ENCODE results near the gene OR4K2.
"Not testable (repeated sequence)": the region's sequence is repeated elsewhere in the genome, so short reads cannot be mapped to it uniquely, and the experiment has no call there.

Gene OR4K2, protein sequence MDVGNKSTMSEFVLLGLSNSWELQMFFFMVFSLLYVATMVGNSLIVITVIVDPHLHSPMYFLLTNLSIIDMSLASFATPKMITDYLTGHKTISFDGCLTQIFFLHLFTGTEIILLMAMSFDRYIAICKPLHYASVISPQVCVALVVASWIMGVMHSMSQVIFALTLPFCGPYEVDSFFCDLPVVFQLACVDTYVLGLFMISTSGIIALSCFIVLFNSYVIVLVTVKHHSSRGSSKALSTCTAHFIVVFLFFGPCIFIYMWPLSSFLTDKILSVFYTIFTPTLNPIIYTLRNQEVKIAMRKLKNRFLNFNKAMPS

DNA sequence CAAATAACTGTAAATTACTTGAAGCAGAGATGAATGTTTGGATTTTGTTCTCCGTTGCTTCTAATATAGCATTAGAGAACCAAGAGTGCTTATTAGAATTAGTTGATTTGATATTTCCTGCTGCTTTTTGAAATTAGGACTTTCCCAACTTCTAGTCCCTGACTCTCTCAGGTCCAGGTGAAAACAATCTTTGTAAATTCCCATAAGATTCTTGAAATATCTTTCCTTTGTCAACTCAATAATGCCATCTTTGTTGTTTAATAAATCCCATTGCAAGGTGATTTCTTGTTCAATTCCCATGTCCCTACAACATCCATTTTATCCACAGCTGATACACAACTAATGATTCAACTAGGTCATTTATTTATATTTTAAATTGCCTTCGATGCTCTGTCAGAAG lies at the start of gene OR4K2:
TSS of gene OR4K2 (plus strand) at position 301 of the 400 bp plus-strand sequence. CDS start 1,126 bp downstream, outside the sequence.
- no peak for DNase-seq (ENCODE audit: low spot score)

DNA sequence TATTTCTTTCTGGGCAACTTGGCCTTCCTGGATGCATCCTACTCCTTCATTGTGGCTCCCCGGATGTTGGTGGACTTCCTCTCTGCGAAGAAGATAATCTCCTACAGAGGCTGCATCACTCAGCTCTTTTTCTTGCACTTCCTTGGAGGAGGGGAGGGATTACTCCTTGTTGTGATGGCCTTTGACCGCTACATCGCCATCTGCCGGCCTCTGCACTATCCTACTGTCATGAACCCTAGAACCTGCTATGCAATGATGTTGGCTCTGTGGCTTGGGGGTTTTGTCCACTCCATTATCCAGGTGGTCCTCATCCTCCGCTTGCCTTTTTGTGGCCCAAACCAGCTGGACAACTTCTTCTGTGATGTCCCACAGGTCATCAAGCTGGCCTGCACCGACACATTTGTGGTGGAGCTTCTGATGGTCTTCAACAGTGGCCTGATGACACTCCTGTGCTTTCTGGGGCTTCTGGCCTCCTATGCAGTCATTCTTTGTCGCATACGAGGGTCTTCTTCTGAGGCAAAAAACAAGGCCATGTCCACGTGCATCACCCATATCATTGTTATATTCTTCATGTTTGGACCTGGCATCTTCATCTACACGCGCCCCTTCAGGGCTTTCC lies 47.2 kb upstream of the OR4K2 start:
- not testable (repeated sequence) for DNase-seq (ENCODE audit: low spot score)

GRCh38 chr14:19828314-19828713 lies 46.6 kb upstream of the OR4K2 start:
- DNase-seq (ENCODE audit: low spot score): no peak

DNA sequence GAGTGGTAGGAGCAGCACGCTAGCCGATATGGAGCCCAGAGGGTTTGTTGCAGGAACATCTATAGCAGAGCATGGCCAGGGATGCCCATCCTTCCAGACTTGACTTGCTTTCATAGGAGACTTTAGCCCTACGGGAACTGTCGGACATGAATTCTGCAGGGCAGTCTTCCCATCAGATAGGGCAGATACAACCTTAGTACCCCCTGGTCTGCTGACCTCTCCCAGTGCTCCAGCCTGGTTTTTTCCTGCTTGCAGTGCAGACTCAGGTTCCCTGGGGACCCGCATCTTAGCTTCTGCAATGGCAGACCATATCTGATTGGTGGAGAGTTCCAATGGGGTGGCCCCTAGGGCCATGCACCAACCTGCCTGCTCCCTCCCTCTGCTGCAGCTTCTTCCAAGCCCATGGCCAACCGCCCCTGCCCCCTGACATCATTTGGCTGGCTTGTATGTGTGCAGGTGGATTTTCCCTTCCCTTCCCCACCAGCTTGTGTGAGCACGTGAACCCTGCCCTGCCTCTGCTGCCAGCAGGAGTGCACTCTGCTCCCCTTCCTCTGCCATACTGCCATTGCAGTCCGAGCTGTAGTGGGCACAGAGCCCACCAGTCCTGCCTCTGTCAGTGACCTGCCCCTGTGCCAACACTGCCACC lies 40.6 kb upstream of the OR4K2 start:
- not testable (repeated sequence) for DNase-seq (ENCODE audit: low spot score)

DNA sequence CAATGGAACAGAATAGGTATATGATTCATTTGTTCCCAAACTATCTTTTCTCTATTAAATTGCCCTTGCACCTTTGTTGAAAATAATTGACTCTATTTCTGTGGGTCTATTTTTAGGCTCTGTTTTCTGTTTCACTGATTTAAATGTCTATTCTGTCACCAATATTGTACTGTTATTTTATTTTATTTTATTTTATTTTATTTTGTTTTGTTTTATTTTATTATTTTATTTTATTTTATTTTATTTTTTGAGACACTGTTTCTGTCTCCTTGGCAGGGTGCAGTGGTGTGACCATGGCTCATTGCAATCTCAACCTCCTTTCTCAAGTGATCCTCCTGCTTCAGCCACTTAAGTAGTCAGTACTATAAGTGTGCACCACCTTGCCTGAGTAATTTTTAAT lies 36.5 kb upstream of the OR4K2 start:
- no peak for DNase-seq (ENCODE audit: low spot score)

DNA sequence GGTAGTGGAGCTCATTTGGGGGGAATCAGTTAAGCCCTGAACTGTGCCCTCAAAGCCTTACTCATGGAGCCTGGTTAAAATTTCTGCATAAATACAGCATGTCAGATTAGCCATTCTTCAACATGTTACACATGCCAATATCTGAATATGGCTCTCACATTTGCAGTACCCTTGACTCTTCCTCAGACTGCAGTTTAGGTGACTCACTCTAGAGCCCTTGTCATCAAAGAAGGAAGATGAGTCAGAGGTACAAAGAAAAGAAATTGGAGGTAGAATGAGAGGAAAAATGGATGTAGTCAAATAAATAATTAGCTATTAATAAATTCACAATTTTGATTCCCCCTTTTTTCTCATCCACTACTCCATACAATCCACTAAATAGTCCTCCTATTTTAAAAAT lies 23.6 kb upstream of the OR4K2 start:
- DNase-seq (ENCODE audit: low spot score): no peak

DNA sequence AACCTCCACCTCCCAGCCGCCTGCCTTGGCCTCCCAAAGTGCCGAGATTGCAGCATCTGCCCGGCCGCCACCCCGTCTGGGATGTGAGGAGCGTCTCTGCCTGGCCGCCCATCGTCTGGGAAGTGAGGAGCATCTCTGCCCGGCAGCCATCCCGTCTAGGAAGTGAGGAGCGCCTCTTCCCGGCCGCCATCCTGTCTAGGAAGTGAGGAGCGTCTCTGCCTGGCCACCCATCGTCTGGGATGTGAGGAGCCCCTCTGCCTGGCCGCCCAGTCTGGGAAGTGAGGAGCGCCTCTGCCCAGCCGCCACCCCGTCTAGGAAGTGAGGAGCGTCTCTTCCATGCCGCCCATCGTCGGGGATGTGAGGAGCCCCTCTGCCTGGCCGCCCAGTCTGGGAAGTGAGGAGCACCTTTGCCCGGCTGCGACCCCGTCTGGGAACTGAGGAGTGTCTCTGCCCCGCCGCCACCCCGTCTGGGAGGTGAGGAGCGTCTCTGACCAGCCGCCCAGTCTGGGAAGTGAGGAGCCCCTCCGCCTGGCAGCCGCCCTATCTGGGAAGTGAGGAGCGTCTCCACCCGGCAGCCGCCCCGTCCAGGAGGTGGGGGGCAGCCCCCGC lies 8.8 kb upstream of the OR4K2 start:
- DNase-seq (ENCODE audit: low spot score): not testable (repeated sequence)

GRCh38 chr14:19873178-19873577 lies 1.8 kb upstream of the OR4K2 start:
- DNase-seq (ENCODE audit: low spot score): no peak

DNA sequence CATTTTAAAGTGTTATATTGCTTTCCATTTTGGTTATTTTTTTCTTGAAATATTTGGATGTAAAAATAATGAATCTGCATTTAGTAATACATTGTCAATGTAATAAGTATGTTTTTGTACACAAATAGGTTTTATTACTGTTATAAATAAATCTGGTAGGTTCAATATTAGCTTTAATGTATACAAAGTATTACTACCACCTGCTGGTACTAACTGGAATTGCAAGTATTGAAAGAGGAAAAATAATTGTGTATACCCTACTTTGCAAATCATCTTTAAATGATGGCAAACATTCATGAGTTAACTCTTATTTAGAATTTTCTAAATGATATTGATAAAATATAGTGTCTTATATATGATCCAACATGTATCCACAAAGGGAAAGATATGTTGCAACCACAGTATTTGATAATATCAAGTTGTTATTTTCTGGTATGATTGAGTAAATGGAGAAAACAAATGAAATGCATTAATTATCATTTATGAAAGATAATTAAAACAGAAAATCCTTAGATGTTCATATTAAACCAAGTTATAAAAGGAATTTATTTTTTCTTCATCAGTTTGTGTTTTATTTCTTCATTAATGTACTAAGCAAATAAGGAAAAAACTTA lies 3.2 kb downstream of the OR4K2 start:
- peak; percentile 8 for DNase-seq (ENCODE audit: low spot score)

GRCh38 chr14:19895282-19895681 lies 20.3 kb downstream of the OR4K2 start:
- DNase-seq (ENCODE audit: low spot score): no peak

GRCh38 chr14:19900999-19901398 lies 26.1 kb downstream of the OR4K2 start:
- no peak for DNase-seq (ENCODE audit: low spot score)

- no peak for DNase-seq (ENCODE audit: low spot score)
These were observed 27.5 kb downstream of the OR4K2 start for GRCh38 chr14:19902409-19902808.

DNA sequence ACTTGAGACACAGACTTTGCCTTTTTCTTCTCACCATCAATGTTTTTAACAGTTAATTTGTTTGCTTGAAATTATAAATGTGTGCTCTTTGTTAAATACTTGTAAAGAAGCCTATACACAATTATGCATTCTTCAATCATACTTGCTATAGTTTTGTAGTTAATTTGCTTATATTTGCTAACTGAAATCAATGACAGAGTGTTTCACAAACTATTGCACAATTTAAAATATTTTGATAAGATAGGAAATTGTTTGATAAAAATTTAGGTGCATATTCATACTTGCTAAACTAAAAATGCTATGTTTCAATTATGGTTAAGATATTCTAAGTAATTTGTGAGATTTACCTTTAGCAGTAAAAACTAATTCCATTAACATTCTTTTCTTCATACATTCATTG lies 31.7 kb downstream of the OR4K2 start:
- DNase-seq (ENCODE audit: low spot score): no peak

- no peak for DNase-seq (ENCODE audit: low spot score)
These were observed 36.2 kb downstream of the OR4K2 start for GRCh38 chr14:19911114-19911513.

DNA sequence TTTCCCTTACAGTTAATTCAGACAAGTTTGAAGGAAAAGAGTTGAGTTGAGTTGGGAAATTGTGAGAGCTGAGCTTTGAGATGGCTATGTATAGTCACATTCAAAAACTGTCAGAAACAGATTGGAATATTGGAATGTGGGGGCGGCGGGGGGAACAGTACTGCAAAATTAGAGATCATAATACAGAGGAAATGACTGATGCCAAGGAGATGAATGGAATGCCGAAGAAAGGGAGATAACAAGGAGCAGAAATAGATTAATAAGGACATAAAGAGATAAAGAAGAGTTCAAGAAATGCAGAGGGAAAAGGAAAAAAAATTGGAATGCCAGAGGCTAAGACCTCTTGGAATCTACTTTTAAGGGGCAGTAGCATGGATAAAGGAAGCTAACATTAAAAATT lies 42.3 kb downstream of the OR4K2 start:
- peak; percentile 2 for DNase-seq (ENCODE audit: low spot score)

GRCh38 chr14:19917955-19918518 lies 43.1 kb downstream of the OR4K2 start:
- no peak for DNase-seq (ENCODE audit: low spot score)

DNA sequence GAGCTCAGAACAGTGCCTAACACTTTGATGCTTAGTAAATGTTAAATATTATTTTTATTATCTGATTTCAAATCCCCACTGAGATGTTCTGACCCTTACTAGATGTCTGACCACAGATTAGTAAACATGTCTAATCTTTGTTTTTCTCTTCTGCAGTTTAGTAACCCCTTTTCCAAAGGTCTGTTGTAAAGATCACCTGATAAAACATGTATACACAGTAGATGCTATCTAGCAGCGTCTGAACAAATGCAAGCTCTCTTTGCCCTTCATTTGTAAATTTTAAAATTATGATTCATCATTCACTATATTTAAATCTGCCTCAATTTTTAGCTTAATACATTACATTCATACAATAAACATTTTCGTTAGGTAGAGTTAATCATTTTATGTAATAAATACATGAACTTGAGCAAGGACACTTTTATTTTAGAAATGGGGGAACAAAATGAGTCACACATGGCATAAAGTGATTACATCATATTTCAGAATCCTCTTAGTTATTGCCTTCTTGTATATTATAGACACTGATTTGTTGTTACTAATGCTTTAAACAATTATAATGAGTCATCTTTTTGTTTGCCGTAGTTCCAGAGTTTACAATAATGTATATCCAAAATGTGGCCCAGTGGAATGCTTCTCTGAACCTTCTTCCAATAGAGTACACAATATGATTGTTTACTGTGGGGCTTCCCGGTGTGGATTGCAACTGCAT lies 43.8 kb downstream of the OR4K2 start:
- no peak for DNase-seq (ENCODE audit: low spot score)

GRCh38 chr14:19920021-19920657 lies 45.2 kb downstream of the OR4K2 start, which contains the start of gene OR4K5:
Gene OR4K5, plus strand, starts transcription at chr14:19920607. Its CDS starts 0 bp downstream, at chr14:19920607.
- no peak for DNase-seq (ENCODE audit: low spot score)

- no peak for DNase-seq (ENCODE audit: low spot score)
These were observed 55.7 kb downstream of the OR4K2 start, which contains the start of gene OR4K1 for GRCh38 chr14:19930617-19931016. Gene OR4K1, plus strand, starts transcription at chr14:19930917. Its CDS starts 4,750 bp downstream, at chr14:19935667.

Data from COLO829 (cell line).